Gastrocnemius medialis (tissue), 4 donors: ENCODE measurements around the gene ZNF624. TPM values are rescaled to one million over a fixed set of nuclear protein-coding genes. Genes with fewer than 3 reads are reported as not detected.

Experiments used
- ATAC-seq, 2 donors: fragments of 150-250 bp; one replicate each; pipeline ENCODE4 v1.9.1; 2016
- DNase-seq, 2 donors: peaks; one replicate each; pipeline ENCODE4 v3.0.0-alpha.2; 2019
- H3K27ac ChIP-seq, 4 donors: fragments of 200-600 bp; sonication (generic); 1 replicate in 1 of 4; 2 replicates in 3 of 4; pipeline ENCODE4 v1.5.1; 2016 to 2018; ENCODE audit warnings: mild to moderate bottlenecking in 2 of 4, moderate library complexity in 1 of 4
- H3K27me3 ChIP-seq, 3 donors: fragments of 200-600 bp; sonication (generic) in 2 of 3; 1 replicate in 1 of 3; 2 replicates in 2 of 3; pipeline versions ENCODE4 v1.5.1 to v1.6.0; 2016 to 2019; ENCODE audit warnings: mild to moderate bottlenecking in 1 of 3, moderate library complexity in 1 of 3
- H3K36me3 ChIP-seq, 2 donors: fragments of 200-600 bp; sonication (generic) in 1 of 2; one replicate each; pipeline ENCODE4 v1.5.1; 2017 to 2018
- H3K4me1 ChIP-seq, 2 donors: fragments of 200-600 bp; sonication (generic) in 1 of 2; one replicate each; pipeline ENCODE4 v1.5.1; 2016 to 2017; ENCODE audit warnings: mild to moderate bottlenecking in 2 of 2
- H3K4me3 ChIP-seq, 4 donors: fragments of 200-600 bp; sonication (generic) in 3 of 4; 1 replicate in 1 of 4; 2 replicates in 3 of 4; pipeline ENCODE4 v1.5.1; 2016 to 2019; ENCODE audit warnings: mild to moderate bottlenecking in 2 of 4
- H3K9me3 ChIP-seq, 3 donors: fragments of 200-600 bp; sonication (generic) in 2 of 3; 1 replicate in 1 of 3; 2 replicates in 2 of 3; pipeline ENCODE4 v1.5.1; 2016 to 2019
- CTCF ChIP-seq, 5 experiments: fragments of 450-650 bp in 3 of 5; fragments of 200-600 bp in 2 of 5; sonication (generic) in 2 of 5; IDR thresholded peaks in 4 of 5; conservative IDR thresholded peaks in 1 of 5; 1 replicate in 4 of 5; 2 replicates in 1 of 5; pipeline ENCODE4 v1.5.1; 2016 to 2019; ENCODE audit warnings: antibody characterized with exemption in 5 of 5, mild to moderate bottlenecking in 3 of 5, moderate library complexity in 3 of 5
- POLR2A ChIP-seq, 2 donors: fragments of 450-650 bp; IDR thresholded peaks; one replicate each; pipeline ENCODE4 v1.6.1; 2017; ENCODE audit warnings: antibody characterized with exemption in 2 of 2, mild to moderate bottlenecking in 2 of 2, moderate library complexity in 2 of 2
- in situ Hi-C, 4 donors: fragments of 200-750 bp; cut with MboI; loops; one replicate each; pipeline versions ENCODE4 v1.15.0 to v1.8.0; 2017; ENCODE audit warnings: low sequenced_read_pairs in 4 of 4
- intact Hi-C: fragments of 100-400 bp; cut with DNase I; formaldehyde crosslinking; loops from one replicate; pipeline ENCODE4 v1.15.1; 2023; ENCODE audit warnings: low total_unique reads
- total RNA-seq, 4 donors: library from RNA; depleted of rRNA; stranded (reverse); fragments of >200 nt; gene quantifications; one replicate each; pipeline versions ENCODE4 v1.1.0 to v1.2.3, GENCODE V29; 2016

ZNF624 gene
- total RNA-seq, 4 donors from 2014 or later, result 0.86 to 2.2 (median 0.94) TPM

- TF ChIP-seq POLR2A (IDR thresholded peaks at IDR 0.05) (no peak), CTCF (IDR thresholded peaks at IDR 0.05 in 4 of 5, conservative IDR thresholded peaks at IDR 0.05 in 1 of 5) (no peak)
- no peaks in the 10 kb centered on the region for H3K27me3 ChIP-seq
- peak overlapping the region; percentile 93 to 99 (median 96) for H3K27ac ChIP-seq
- in situ Hi-C loops (no loop called here), intact Hi-C loops (loop anchor here (2.0 to 5.0 kb wide), 3 partner anchors 63 to 215 kb away; no protein-coding TSS in a partner anchor)
- H3K4me3 ChIP-seq, result no peak overlapping the region
- H3K36me3 ChIP-seq, result no peaks in the 10 kb centered on the region
- H3K9me3 ChIP-seq, result no peaks in the 10 kb centered on the region
- DNase-seq (no peak), ATAC-seq (no peak)
- peaks cover 0 to 4% of the 10 kb centered on the region in 2 donors for H3K4me1 ChIP-seq
Measured at GRCh38 chr17:16652252-16652651, 1.4 kb downstream of the ZNF624 start.

GRCh38 chr17:16649585-16649984, 4.1 kb downstream of the ZNF624 start:
- peaks cover 0 to 4% of the 10 kb centered on the region in 2 donors for H3K4me1 ChIP-seq
- intact Hi-C loops (no loop called here), in situ Hi-C loops (no loop called here)
- TF ChIP-seq CTCF (IDR thresholded peaks at IDR 0.05 in 4 of 5, conservative IDR thresholded peaks at IDR 0.05 in 1 of 5), result no peak
- no peak for TF ChIP-seq POLR2A (IDR thresholded peaks at IDR 0.05)
- no peaks in the 10 kb centered on the region for H3K36me3 ChIP-seq
- DNase-seq, result no peak
- ATAC-seq, result no peak
- no peaks in the 10 kb centered on the region for H3K9me3 ChIP-seq
- no peaks in the 10 kb centered on the region for H3K27me3 ChIP-seq
- H3K27ac ChIP-seq, result no peak overlapping the region
- H3K4me3 ChIP-seq, result no peak overlapping the region

- DNase-seq (no peak), ATAC-seq (no peak)
- Histone ChIP-seq H3K4me1 (no peaks in the 10 kb centered on the region), H3K9me3 (peaks cover 0 to 2% (median 0%) of the 10 kb centered on the region in 3 donors), H3K27ac (no peak overlapping the region), H3K27me3 (no peaks in the 10 kb centered on the region), H3K36me3 (peaks cover 0 to 7% of the 10 kb centered on the region in 2 donors), H3K4me3 (no peak overlapping the region)
- in situ Hi-C loops (no loop called here), intact Hi-C loops (no loop called here)
- TF ChIP-seq POLR2A (IDR thresholded peaks at IDR 0.05) (no peak), CTCF (IDR thresholded peaks at IDR 0.05 in 4 of 5, conservative IDR thresholded peaks at IDR 0.05 in 1 of 5) (no peak)
Measured at GRCh38 chr17:16639438-16639837, 14.2 kb downstream of the ZNF624 start.

- TF ChIP-seq CTCF (IDR thresholded peaks at IDR 0.05 in 4 of 5, conservative IDR thresholded peaks at IDR 0.05 in 1 of 5) (no peak), POLR2A (IDR thresholded peaks at IDR 0.05) (no peak)
- Histone ChIP-seq H3K27ac (no peak overlapping the region), H3K36me3 (peaks cover 10 to 42% of the 10 kb centered on the region in 2 donors), H3K4me1 (no peaks in the 10 kb centered on the region), H3K27me3 (no peaks in the 10 kb centered on the region), H3K4me3 (no peak overlapping the region), H3K9me3 (peaks cover 8 to 49% (median 12%) of the 10 kb centered on the region in 3 donors)
- intact Hi-C loops, result no loop called here
- in situ Hi-C loops, result no loop called here
- no peak for DNase-seq
- ATAC-seq, result no peak
Measured at GRCh38 chr17:16623282-16623681, 30.4 kb downstream of the ZNF624 start.
